Measurements from ENCODE around the gene BNIP5.
"Not testable (repeated sequence)": the region's sequence is repeated elsewhere in the genome, so short reads cannot be mapped to it uniquely, and the experiment has no call there.

BNIP5 gene

GRCh38 chr6:36364669-36365479 lies 28.2 kb upstream of the BNIP5 start:
- no peak for DNase-seq

DNA sequence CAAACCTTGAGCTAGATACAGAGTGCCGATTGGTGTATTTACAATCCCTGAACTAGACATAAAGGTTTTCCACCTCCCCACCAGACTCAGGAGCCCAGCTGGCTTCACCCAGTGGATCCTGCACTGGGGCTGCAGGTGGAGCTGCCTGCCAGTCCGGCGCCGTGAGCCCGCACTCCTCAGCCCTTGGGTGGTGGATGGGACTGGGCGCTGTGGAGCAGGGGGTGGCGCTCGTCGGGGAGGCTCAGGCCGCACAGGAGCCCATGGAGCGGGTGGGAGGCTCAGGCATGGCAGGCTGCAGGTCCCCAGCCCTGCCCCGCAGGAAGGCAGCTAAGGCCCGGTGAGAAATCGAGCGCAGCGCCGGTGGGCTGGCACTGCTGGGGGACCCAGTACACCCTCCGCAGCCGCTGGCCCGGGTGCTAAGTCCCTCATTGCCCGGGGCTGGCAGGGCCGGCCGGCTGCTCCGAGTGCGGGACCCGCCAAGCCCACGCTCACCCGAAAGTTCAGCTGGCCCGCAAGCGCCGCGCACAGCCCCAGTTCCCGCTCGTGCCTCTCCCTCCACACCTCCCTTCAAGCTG lies 27.5 kb upstream of the BNIP5 start:
- not testable (repeated sequence) for DNase-seq

- not testable (repeated sequence) for DNase-seq
Measured at GRCh38 chr6:36363371-36363752, 26.7 kb upstream of the BNIP5 start.

- DNase-seq: no peak
Measured at GRCh38 chr6:36362551-36363370, 26.1 kb upstream of the BNIP5 start.

GRCh38 chr6:36361071-36361470 lies 24.4 kb upstream of the BNIP5 start:
- no peak for DNase-seq

GRCh38 chr6:36360241-36361054 lies 23.8 kb upstream of the BNIP5 start:
- DNase-seq: peak; percentile 72 to 83

GRCh38 chr6:36358226-36358915 lies 21.7 kb upstream of the BNIP5 start:
- no peak for DNase-seq

DNA sequence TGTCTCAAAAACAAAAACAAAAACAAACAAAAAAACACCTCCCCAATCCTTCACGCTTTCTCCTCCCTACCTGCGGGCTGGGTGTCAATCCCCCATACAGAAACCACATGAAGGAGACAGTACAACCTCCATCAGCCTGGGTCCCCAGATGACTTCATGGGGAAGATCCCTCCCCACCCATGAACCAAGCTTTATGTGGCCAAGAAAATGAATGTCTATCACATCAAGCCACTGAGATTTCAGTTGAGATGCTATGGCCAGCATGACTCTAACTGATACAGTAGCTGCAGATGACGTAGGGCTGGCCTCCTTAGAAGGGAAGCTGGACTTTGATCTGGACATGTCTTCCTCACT lies 21.2 kb upstream of the BNIP5 start:
- no peak for DNase-seq

DNA sequence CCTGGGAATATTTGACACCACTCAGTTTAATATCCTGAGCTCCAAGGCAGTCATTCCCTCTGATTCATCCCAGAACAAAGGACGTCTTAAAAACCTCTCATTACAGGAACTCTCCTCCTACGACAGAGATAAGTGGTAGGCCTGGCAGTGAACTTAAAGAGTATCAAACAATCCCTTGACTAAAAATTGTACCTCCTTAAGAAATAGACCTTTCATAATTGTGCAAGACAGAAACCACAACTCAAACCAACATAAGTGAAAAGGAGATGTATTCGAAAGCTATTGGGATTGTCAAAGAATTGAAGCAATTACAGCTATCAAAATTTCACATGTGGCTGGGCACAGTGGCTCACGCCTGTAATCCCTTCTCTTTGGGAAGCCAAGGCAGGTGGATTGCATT lies 19.1 kb upstream of the BNIP5 start:
- no peak for DNase-seq

GRCh38 chr6:36353411-36353915 lies 16.8 kb upstream of the BNIP5 start:
- DNase-seq: no peak

GRCh38 chr6:36352477-36353157 lies 15.9 kb upstream of the BNIP5 start:
- DNase-seq: no peak

GRCh38 chr6:36350681-36351571 lies 14.2 kb upstream of the BNIP5 start:
- no peak for DNase-seq

DNA sequence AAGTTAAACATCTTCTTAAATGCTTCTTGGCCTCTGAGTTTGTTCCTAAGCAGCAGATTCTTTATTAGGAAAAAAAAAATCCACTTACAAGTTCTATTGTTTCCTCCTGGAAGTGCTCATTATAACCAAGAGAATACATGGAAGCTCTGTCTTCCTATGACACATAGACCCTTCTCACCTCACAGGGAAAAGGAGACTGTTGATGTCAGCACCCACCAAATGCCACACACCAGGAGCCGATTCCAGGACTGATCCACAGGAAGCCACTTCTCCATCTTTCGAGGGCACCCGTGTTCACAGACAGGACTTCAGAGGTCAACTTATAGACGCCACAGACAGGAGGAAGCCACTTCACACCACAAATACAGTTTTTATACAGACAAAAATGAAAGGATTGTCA lies 13.4 kb upstream of the BNIP5 start:
- no peak for DNase-seq

- DNase-seq: peak in 1 of 2 experiments; percentile 63
Measured at GRCh38 chr6:36349240-36349639, 12.6 kb upstream of the BNIP5 start.

GRCh38 chr6:36347621-36348020 lies 10.9 kb upstream of the BNIP5 start:
- no peak for DNase-seq

DNA sequence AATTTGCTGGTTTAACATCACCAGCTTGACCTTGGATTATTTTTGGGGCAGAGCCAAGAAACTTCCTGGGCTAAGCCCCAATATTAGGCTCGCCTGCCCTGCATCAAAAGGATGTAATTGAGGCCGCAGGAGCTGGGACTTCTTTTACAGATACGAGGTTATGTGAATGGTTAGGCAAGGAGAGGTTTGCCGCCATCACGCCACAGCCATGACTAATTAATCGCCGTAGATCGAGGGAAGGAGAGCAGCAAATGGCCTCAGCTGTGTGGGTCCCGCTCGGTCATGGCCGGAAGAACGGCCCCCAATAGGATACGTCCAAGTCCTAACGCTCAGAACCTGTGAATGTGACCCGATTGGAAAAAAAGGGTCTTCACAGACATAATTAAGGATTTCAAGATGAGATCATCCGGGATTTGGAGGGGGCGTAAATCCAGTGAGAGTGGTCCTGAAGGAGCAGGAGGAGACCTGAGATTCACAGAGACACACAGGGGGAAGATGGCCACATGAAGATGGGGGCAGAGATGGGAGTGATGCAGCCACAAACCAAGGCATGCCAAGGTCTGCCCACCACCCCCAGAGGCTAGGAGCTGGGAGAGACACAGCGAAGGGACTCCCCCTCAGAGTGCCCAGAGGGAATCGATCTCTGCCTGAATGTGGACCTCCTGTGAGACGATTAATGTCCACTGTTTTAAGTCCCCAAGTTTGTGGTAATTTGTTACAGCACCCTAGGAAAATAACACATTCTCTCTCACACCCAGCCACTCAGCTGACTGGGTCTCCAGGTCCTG lies 10.0 kb upstream of the BNIP5 start:
- no peak for DNase-seq

GRCh38 chr6:36345681-36346466 lies 9.2 kb upstream of the BNIP5 start:
- DNase-seq: no peak

DNA sequence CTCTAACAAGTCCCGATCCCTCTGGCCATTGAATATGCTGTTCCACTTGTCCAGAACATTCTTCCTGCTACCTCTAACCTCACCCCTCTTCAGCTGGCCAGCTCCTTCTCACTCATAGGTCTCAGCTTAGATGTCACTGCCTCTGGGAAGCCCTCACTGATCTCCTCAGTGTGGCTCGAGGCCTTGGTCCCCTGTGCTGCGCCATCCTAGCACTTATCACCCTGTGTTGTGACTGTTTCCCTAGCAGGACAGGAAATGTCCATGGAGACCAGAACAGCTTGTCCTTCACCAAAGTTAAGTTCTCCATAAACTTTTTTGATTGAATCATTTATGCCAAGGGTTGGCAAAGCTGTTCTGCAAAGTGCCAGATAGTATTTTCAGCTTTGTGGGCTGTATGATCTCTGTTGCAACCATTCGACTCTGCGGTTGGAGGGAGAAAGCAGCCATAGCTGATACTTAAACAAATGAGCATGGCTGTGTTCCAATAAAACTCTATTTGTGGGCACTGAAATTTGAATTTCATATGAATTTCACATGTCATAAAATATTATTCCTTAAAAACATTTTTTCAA lies 6.5 kb upstream of the BNIP5 start:
- DNase-seq: no peak
